Epithelial cell of esophagus (primary cell): Measurements from ENCODE around the gene KLHL26.

ENCODE experiments used
- DNase-seq: peaks from one replicate; pipeline ENCODE4 v3.0.0; 2010; ENCODE audit warnings: low read depth
- H3K4me3 ChIP-seq: 2 replicates; pipeline ENCODE4 v1.5.1; 2011; ENCODE audit warnings: mild to moderate bottlenecking, low read length, control low read depth
- CTCF ChIP-seq: IDR thresholded peaks from 2 replicates; pipeline ENCODE4 v1.5.1; 2011; ENCODE audit warnings: low read depth, mild to moderate bottlenecking, low read length, control low read depth, inconsistent platforms; ENCODE audit not compliant: insufficient read depth; ENCODE audit errors: missing control alignments

Gene KLHL26

GRCh38 chr19:18651300-18651699 lies 14.5 kb downstream of the KLHL26 start:
- TF ChIP-seq CTCF, result no peak
- no peak for DNase-seq
- H3K4me3 ChIP-seq, result no peak overlapping the region

GRCh38 chr19:18651733-18652132 lies 14.9 kb downstream of the KLHL26 start:
- TF ChIP-seq CTCF, result no peak
- peak; percentile 28 for DNase-seq
- no peak overlapping the region for H3K4me3 ChIP-seq

- DNase-seq, result no peak
- TF ChIP-seq CTCF, result no peak
Observed at GRCh38 chr19:18653853-18654252, 17.0 kb downstream of the KLHL26 start.

GRCh38 chr19:18654469-18654868 lies 17.6 kb downstream of the KLHL26 start:
- TF ChIP-seq CTCF, result no peak
- no peak overlapping the region for H3K4me3 ChIP-seq
- DNase-seq, result no peak

More at GRCh38 chr19:18653853-18654252, 17.0 kb downstream of the KLHL26 start:
- no peak overlapping the region for H3K4me3 ChIP-seq

- no peak for DNase-seq
- no peak overlapping the region for H3K4me3 ChIP-seq
- no peak for TF ChIP-seq CTCF
Observed at GRCh38 chr19:18655173-18655844, 18.5 kb downstream of the KLHL26 start.

- DNase-seq, result no peak
- no peak for TF ChIP-seq CTCF
- no peak overlapping the region for H3K4me3 ChIP-seq
Observed at GRCh38 chr19:18656337-18657086, 19.7 kb downstream of the KLHL26 start.
